Hematopoietic multipotent progenitor cell treated with erythropoietin and hydrocortisone succinate and interleukin-3 and kit ligand, for 15 days (in vitro differentiated cells): ENCODE measurements around the gene DNAH10.

Experiments
- DNase-seq: peaks from one replicate; pipeline ENCODE4 v3.0.0-alpha.2; 2015; ENCODE audit warnings: low spot score

Gene DNAH10

DNA sequence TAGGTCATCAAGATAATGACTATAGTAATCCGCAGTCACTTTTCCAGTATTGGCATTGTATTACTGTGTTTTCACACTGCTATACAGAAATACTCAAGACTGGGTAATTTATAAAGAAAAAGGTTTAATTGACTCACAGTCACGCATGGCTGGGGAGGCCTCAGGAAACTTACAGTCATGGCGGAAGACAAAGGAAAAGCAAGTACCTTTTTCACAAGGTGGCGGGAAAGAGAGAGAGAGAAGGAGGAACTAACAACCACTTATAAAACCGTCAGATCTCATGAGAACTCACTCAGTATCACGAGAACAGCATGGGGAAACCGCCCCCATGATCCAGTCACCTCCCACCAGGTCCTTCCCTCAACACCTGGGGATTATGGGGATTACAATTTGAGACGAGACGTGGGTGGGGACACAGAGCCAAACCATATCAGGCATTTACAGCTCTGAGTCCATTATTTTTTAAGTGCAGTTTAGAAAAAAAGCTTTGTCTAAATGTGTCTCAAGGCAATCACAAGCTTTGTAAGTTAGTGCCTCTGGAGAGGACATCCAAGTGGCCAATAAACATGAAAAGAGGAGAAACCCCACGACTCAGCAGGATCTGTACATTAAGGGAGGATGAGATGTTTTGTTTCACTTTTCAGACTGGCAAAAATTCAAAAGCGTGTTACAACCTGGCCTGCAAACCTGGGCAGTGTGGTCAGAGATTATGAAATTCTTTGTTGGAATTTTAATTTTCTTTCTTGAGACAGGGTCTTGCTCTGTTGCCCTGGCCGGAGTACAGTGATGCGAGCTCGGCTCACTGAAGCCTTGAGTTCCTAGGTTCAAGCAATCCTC, 82.0 kb downstream of the DNAH10 start:
- DNase-seq, result no peak

DNA sequence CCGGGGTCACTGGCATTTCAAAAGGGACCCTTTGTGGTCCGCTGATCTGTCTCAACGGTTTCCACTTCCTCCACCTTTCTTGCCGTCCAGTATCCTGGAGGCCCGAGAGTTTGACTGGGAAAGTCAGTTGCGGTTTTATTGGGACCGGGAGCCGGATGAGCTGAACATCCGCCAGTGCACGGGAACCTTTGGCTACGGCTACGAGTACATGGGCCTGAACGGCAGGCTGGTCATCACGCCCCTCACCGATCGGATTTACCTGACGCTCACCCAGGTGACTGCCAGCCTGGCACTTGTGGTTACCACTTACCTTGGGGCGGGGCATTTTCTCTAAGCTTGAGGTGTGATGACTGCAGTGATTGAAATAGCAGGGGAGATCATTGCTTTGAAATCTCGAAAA, 83.8 kb downstream of the DNAH10 start:
- no peak for DNase-seq

DNA sequence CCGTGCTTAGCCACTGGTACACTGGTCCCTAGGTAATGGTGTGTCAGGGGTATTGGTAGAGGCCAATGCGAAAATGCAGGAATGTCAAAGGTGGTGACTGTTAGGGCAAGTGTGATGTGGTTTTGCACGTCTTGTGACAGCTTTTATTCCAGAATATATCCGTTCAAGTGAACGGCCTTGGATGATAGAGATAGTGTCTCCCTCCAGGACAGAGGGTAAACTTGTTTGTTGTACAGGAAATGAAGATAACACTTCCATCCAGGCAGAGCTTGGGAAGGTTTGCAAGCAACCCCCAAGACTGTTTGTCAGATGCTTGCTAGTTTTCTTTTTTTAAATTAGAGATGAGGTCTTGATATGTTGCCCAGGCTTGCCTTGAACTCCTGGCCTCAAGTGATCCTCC, 84.2 kb downstream of the DNAH10 start:
- no peak for DNase-seq

DNA sequence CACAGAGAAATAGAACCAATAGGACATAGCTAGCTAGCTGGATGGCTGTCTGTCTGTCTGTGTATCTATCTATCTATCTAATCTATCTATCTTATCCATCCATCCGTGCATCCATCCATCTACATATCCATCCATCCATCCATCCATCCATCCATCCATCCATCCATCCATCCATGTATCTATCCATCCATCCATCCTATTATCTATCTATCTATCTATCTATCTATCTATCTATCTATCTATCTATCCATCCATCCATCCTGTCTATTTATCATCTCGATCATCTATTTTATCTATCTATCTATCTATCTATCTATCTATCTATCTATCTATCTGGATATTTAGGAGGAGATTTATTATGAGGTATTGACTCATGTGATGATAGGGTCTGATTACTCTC, 84.9 kb downstream of the DNAH10 start:
- no peak for DNase-seq

DNA sequence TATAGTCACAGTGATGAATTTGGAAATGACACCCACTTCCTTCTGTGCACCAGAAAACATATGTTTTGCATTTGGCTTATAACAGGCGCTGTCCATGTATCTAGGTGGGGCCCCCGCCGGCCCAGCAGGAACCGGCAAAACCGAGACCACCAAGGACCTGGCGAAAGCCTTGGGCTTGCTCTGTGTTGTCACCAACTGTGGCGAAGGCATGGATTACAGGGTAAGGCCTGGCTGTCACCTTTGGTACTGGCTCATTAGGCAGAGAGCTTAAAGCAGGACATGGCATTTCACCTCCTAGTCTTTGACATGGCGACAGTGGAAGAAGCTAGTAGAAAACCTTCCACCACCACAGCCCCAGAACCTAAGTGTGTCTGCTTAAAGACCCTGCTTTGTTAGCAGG, 85.8 kb downstream of the DNAH10 start:
- DNase-seq, result no peak

DNA sequence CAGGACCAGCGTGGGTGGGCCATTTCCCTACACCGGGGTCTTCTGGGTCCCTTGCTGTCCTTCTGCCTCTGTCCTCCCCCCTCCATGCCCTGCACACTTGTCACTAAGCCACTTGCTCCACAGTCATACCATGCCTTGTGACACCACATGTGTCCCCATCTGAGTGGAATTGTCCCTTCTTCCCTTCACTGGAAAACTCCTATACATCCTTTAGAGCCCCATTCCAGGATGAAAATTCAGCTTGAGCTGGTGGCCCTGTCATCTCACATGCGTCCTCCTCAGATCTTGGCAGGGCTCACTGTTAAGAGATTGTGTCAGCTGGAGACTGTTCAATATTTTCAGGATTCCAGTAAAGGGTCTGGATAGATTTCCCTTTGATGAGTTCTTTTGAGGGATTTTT, 87.4 kb downstream of the DNAH10 start:
- DNase-seq, result no peak

DNA sequence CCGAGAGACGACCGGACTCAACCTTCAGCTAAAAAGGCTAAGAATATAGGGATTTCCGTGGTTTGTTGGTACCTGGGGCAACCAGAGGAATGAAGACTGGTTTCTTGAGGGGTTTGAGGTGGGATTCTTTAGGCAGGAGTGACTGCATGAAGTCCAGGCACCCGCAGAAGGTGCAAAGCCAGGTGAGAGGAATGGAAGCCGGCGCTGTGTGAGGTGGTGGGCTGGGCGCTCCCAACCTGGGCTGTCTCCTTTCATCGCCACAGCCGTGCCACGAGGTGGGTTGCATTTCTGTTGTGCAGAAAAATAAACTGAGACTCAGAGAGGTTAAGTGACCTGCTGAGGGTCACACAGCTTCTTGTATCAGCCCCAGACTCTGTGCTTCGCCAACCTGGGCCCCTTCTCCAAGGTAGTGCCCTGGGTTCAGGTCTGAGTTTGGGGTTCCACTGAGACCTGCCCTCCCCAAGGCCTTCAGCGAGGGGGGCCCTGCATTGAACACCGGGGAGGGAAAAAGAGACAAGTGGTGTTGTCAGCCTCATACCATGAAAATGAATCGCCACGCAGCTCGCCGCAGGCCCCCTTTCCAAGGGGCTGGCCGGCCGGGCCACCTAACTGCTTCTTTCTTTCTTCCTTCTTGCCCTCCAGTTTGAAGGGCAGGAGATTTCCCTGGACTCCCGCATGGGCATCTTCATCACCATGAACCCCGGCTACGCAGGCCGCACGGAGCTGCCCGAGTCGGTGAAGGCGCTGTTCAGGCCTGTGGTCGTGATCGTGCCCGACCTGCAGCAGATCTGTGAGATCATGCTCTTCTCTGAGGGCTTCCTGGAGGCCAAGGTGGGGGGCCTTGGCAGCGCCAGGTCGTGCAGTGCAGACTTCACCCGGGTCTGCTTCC, 88.4 kb downstream of the DNAH10 start:
- no peak for DNase-seq

DNA sequence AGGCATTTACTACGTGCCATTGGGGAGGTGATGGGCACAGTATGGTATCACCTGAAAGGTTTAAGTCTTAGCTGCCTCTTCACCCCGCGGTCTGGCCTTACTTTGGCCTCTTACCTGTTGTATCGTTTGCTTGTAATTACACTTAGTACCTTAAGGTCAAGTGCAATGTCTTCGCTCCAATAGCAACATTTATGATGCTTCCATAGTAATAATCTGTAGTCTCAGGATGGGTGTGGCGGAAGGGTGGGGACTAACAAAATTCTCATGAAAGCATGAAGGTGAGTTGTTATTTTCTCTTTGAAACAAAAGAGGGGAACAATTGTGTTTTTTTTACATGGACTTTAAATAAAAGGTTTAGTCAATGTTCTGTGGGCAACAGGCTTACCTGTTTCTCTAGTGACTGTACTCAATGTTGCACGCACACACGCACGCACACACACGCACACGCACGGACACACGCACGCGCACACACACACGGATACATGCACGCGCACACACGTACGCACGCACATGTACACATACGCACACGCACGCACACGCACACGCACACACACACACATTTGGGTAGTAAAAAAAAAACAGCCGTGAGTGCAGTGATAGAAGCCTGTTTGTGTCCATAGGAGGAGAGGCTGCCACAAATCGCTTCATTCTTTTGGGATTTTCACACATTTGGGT, 91.4 kb downstream of the DNAH10 start:
- DNase-seq, result no peak

DNA sequence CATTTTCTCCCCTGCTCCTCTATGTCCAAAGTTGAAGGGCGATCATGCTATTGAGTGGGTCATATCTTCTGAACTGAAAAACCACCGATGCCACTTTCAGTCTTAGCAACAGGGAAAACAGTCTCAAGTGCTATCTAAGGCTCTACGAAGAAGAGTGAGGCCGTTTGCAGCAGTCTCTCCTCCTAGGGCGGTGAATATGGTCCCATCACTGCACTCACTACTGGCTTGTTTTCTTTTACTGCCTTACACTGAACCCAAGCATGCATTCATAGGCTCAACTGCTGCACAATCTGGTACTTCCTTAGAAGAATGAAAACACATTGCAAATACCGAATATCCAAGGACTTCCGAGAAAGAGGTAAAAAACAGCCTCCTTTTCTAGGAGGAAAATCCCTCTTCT, 92.1 kb downstream of the DNAH10 start:
- no peak for DNase-seq

DNA sequence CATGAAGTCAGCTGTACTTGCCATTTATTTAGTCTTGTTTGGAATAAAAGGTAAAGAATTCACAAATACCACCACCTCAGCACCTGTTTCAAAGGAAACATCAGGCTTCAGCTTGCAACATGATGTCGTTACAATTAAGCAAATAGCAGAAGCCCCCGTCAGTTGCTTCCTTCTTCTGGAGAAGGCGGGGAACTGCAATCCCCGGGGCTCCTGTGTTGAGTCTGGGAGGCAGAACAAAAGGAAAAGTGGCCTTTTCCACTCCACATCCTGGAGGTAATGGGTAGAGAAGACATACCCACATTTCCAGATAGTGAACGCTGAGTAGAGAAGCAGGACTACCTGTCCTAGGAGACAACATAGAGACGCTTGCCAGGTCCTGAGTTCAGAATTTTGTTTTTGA, 92.8 kb downstream of the DNAH10 start:
- no peak for DNase-seq

DNA sequence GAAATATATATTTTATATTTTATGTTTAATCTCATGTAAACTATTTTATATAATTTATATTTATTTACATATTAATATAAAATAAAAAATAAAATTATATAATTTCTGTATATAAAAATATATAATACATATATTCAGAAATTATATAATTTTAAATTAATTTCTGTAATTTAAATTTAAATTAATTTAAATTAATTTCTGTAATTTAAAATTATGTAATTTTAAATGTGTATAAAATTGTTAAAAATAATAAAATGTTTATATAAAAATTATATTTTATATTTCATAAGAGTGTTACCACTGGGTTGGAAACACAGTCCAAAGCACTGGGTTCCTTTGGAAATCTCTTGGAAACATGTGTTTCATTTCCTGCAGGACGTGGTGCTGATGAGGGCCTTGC, 94.6 kb downstream of the DNAH10 start:
- no peak for DNase-seq

DNA sequence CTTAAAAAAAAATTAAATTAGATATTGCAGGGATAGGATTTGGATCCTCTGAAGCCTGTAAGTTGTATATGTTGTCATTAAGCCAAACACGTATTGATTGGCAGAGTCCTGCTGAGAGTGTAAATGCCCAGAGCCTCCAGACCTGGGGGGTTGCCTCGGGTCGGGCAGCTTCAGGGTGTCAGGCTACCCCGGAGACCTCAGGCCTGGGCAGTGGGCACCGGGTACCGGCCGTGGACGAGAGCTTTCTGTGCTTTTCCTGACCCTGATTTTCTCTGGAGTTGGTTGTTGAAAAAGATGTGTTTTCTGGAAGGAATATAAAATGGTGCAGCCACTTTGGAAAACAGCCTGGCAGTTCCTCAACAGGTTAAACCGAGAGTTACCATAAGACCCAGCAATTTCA, 96.1 kb downstream of the DNAH10 start:
- DNase-seq, result no peak

DNA sequence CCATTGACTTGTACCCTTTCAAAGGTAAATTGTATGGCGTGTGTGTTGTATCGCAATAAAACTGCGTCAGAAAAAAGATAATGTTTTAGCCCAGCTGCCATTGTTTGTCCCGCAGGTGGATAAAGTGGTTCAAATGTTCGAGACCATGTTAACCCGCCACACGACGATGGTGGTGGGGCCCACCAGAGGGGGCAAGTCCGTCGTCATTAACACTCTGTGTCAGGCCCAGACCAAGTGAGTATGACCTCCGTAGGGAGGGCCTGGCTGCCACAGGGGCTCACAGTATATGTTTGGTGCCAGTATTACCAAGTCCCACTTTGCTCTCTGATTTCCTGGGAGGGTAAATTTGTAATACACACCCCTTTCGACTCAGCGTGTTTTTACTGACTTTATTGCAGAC, 96.9 kb downstream of the DNAH10 start:
- no peak for DNase-seq

DNA sequence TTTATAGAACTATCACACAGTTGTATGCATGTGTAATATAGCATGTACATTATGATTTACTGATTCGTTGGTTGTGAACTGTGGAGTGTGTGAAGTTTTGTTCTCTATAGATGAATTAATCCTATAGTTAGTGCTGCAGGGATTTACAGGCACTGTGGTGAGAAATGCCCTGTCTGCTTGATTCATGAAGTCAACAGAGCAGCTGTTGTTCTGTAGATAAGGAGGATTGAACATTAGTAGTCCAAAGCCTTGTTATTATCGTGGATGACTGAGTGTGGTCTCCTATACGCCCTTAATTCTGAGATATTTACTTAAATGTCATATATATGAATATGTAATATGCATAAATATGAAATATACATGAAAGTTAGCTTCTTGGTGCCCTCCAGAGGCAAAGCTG, 98.3 kb downstream of the DNAH10 start:
- DNase-seq, result no peak

DNA sequence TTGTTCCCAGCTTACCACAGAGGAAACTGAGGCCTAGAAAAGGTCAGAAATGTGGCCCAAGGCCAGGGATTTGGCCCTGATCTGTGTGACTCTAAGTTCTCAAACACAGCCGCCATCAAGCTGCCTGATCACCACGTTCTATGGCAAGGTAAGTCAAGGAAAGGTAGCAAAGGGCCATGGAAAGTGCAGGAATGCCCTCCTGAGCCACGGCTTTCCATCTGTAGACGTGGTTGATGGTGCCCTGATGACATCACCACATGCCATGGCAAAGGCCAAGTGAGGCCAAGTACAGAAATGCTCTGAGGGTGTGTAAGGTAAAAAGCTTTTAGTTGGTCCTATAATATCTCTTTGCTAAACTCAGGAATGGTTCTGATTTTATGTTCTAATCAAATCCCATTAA, 99.3 kb downstream of the DNAH10 start:
- DNase-seq, result no peak

DNA sequence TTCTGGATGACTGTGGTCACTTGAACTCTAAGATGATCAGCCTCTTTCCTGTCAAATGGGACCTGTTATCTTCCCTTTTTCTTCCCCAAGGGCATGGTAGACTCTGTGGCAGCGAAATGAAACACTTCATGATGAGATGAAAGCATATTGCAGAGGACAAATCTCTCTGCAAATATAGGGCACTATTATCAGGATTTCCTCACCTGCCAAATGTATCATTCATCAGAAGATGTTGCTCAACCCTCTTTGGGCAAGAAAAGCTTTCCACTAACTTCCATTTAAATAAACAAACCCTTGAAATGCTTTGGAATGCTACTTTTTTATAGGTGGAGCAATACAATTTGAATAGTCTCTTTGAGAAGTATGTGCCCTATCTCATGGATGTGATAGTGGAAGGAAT, 105.0 kb downstream of the DNAH10 start:
- no peak for DNase-seq

DNA sequence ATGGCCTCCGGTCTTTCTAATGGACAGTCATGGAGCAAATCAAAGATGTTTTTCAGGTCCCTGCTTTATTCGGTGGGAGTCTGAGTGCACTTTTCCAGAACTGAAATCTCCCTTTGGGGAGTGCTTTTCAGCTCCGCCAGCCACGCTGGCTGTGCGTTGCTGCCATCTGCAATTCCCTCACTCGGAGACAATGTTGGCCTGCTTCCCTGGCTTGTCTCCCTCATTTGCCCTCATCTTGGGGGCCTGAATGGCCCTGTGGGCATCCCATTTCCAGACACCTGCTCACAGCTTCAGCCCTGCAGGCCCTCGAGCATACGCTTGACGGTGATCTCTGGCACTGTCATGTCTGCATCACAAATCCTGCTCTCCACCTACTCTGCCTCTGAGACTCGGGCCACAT, 106.7 kb downstream of the DNAH10 start:
- DNase-seq, result no peak

DNA sequence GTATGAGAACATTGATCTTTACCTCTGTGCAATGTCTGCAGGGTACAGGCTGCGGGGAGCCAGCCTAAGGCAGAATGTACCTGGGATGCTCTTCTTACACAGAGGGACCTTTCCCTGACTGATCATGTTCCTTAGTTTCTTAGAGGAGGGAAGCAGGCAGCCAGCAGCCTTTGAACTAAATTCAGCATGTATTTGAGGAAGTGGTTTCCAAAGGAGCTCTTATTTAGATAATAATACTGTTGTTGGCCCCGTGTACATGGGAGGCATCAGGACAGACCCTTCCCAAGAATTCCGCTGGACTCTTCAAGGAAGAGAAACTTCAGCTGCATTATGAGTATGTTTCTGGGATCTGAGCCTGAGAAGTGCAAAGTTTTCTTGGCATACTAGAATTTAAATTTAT, 111.7 kb downstream of the DNAH10 start:
- no peak for DNase-seq

DNA sequence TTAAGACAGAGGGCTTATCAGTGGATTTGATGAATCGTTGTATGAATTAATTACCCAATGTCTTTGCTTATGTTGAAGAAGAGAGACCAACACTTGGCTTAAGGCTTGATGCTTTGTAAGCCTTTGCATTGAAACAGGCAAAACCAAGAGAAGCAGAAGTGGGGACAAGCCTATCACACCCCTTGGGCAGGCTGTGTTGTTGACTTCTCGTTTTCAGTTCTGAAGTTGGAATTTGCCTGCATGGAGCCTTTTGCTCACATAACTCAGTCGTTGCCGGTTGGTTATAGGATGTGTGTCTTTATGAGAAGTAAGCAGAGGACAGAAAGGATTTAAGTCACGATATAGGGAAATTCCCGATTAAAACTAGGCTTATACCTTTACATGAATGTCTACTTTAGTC, 115.9 kb downstream of the DNAH10 start:
- no peak for DNase-seq

DNA sequence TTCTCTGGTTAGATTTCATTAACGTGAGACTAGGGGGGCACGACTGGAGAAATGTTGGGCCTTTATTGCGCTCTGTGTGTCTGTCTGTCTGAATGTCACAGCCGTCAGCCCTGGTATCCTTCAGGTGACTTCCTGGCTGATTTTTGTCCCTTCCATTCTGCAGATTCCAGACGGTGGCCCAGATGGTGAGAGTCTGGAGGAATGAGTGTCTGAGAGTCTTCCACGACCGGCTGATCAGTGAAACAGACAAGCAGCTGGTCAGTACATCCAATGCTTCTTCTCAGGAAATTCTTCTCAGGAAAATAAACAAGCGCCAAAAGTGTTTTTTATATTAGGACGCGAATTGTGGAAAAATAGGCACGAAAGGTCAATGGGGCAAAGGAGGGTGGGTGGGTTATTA, 117.0 kb downstream of the DNAH10 start:
- DNase-seq, result no peak

DNA sequence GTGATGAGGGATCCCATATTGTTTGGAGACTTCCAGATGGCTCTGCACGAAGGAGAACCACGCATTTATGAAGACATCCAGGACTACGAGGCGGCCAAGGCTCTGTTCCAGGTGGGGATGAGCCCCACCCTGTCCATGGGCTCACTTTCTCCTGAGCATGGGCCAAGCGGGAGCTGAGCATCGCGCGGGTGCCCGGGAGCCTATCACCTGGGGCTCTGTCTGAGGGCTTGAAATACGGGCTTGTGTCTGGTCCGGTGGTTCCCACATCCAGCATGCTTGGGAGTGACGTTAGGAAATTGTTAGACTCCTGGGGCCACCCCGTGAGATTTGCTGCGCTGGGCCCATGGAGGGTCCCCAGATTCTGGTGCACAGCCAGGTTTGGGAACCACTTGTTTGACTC, 117.6 kb downstream of the DNAH10 start:
- DNase-seq, result no peak

DNA sequence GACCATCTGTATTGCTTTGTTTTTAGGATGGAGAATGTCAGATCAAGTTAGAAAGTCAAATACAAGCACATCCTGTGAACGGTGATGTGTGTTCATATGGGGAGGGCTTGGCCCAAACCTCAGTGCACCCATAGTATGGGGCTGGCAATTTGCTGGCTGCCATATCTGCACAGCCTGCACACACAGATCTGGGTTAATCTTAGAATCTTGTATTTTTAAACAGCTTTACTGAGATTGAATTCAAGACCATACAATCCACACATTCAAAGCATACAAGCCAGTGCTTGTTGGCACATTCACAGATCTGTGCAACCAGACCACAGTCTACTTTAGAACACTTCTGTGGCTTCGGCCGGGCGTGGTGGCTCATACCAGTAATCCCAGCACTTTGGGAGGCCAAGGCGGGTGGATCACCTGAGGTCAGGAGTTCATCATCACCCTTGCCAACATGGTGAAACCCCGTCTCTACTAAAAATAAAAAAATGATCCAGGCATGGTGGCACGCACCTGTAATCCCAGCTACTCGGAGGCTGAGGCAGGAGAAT, 120.1 kb downstream of the DNAH10 start:
- DNase-seq, result no peak

DNA sequence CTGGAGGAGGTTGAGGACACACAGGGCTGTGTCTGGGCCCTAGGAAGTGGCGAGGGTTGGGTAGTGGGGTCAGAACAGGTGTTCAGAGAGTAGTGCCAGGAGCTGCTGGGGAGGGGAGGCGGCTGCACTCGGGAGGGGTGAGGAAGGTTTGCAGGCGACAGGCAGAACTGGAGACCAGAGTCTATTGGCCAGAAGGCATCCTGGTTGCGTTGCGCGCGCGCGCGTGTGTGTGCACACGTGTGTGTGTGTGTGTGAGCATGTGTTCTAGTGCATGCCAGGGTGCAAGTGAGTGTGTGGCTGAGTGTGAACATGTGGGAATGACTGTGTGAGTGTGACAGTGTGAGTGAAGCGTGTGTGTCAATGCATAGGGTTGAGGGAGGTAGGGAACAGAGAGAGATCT, 124.2 kb downstream of the DNAH10 start:
- no peak for DNase-seq
